OCI-LY7 (cell line): ENCODE data around the gene TACR1.

ENCODE experiments used
- EZH2phosphoT487 ChIP-seq: fragments of 200-600 bp; sonication (generic); IDR thresholded peaks from 2 replicates; pipeline ENCODE4 v1.6.1; 2018; ENCODE audit warnings: low read depth, borderline replicate concordance, mild to moderate bottlenecking, mixed run types, antibody characterized with exemption, low read length, moderate library complexity, mixed read lengths
- TF ChIP-seq, protein P1 (sequence below): fragments of 200-600 bp; sonication (generic); conservative IDR thresholded peaks from 2 replicates; pipeline ENCODE4 v1.5.1; 2014; ENCODE audit warnings: mild to moderate bottlenecking, antibody characterized with exemption, low read length, moderate library complexity, mixed read lengths

- TF ChIP-seq, protein P1, sequence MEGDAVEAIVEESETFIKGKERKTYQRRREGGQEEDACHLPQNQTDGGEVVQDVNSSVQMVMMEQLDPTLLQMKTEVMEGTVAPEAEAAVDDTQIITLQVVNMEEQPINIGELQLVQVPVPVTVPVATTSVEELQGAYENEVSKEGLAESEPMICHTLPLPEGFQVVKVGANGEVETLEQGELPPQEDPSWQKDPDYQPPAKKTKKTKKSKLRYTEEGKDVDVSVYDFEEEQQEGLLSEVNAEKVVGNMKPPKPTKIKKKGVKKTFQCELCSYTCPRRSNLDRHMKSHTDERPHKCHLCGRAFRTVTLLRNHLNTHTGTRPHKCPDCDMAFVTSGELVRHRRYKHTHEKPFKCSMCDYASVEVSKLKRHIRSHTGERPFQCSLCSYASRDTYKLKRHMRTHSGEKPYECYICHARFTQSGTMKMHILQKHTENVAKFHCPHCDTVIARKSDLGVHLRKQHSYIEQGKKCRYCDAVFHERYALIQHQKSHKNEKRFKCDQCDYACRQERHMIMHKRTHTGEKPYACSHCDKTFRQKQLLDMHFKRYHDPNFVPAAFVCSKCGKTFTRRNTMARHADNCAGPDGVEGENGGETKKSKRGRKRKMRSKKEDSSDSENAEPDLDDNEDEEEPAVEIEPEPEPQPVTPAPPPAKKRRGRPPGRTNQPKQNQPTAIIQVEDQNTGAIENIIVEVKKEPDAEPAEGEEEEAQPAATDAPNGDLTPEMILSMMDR: no peak
- TF ChIP-seq EZH2phosphoT487: no peak
Measured at GRCh38 chr2:75018162-75018561, 181.2 kb downstream of the TACR1 start.
